Activated T-helper 1 cell treated with Interleukin-2 at 50 U/mL for 16 hours (primary cell): Measurements from ENCODE around the gene EIF4E1B.
A peak's percentile ranks its signal among the peaks of the same experiment; 100 is the strongest.

Experiments
- DNase-seq: peaks from one replicate; pipeline ENCODE4 v3.0.0-alpha.2; 2020; ENCODE audit warnings: low read depth

Gene EIF4E1B

GRCh38 chr5:176647030-176647842 lies 16.8 kb downstream of the EIF4E1B start, which contains the start of gene TSPAN17:
Gene TSPAN17, plus strand, starts transcription at chr5:176647484. Its CDS starts 132 bp downstream, at chr5:176647616.
- DNase-seq: peak; percentile 96

GRCh38 chr5:176647843-176648473 lies 17.5 kb downstream of the EIF4E1B start:
- DNase-seq: no peak

- no peak for DNase-seq
These were observed 18.2 kb downstream of the EIF4E1B start for GRCh38 chr5:176648474-176649194.

- DNase-seq: no peak
These were observed 19.9 kb downstream of the EIF4E1B start for GRCh38 chr5:176650354-176650884.

GRCh38 chr5:176651472-176651980 lies 21.1 kb downstream of the EIF4E1B start:
- no peak for DNase-seq

- no peak for DNase-seq
These were observed 21.7 kb downstream of the EIF4E1B start for GRCh38 chr5:176652136-176652535.

GRCh38 chr5:176653401-176654385 lies 23.2 kb downstream of the EIF4E1B start:
- DNase-seq: no peak

- DNase-seq: no peak
These were observed 24.4 kb downstream of the EIF4E1B start for GRCh38 chr5:176654856-176655255.

- DNase-seq: no peak
These were observed 26.1 kb downstream of the EIF4E1B start for GRCh38 chr5:176656467-176656990.

- peak; percentile 38 for DNase-seq
These were observed 27.6 kb downstream of the EIF4E1B start for GRCh38 chr5:176658007-176658599.

- DNase-seq: no peak
These were observed 28.5 kb downstream of the EIF4E1B start for GRCh38 chr5:176658817-176659511.

GRCh38 chr5:176659512-176659839 lies 29.0 kb downstream of the EIF4E1B start:
- DNase-seq: no peak

- no peak for DNase-seq
These were observed 29.5 kb downstream of the EIF4E1B start for GRCh38 chr5:176659860-176660461.

GRCh38 chr5:176660530-176660859 lies 30.0 kb downstream of the EIF4E1B start:
- no peak for DNase-seq

GRCh38 chr5:176660860-176661641 lies 30.6 kb downstream of the EIF4E1B start:
- DNase-seq: peak; percentile 62

- no peak for DNase-seq
These were observed 31.2 kb downstream of the EIF4E1B start for GRCh38 chr5:176661676-176662075.

- no peak for DNase-seq
These were observed 32.2 kb downstream of the EIF4E1B start for GRCh38 chr5:176662371-176663333.

GRCh38 chr5:176663566-176663965 lies 33.1 kb downstream of the EIF4E1B start:
- DNase-seq: no peak
